Fibroblast of the aortic adventitia (primary cell): ENCODE measurements around the gene SLC27A1. TPM values are rescaled to one million over a fixed set of nuclear protein-coding genes. Genes with fewer than 3 reads are reported as not detected.
"Not testable (repeated sequence)": the region's sequence is repeated elsewhere in the genome, so short reads cannot be mapped to it uniquely, and the experiment has no call there.

Experiments used
- DNase-seq: peaks from one replicate; pipeline ENCODE4 v3.0.0-alpha.2; 2010; ENCODE audit warnings: low read depth
- H3K4me3 ChIP-seq: 2 replicates; pipeline ENCODE4 v1.5.1; 2011; ENCODE audit warnings: low read depth, mild to moderate bottlenecking, control low read depth, low read length, moderate library complexity
- CTCF ChIP-seq: IDR thresholded peaks from 2 replicates; pipeline ENCODE4 v1.5.1; 2011; ENCODE audit warnings: mild to moderate bottlenecking, low read length, control low read depth, inconsistent platforms; ENCODE audit not compliant: insufficient read depth
- total RNA-seq: library from RNA; depleted of rRNA; stranded (reverse); fragments of >200 nt; gene quantifications from 2 replicates; pipeline ENCODE4 v1.2.3, GENCODE V29; 2012; ENCODE audit warnings: low replicate concordance

SLC27A1 gene
- total RNA-seq, 1 donor, result 11.4 TPM

- no peak for DNase-seq
- no peak overlapping the region for H3K4me3 ChIP-seq
- TF ChIP-seq CTCF, result no peak
These were observed 26.9 kb downstream of the SLC27A1 start for GRCh38 chr19:17497149-17497798.

GRCh38 chr19:17499025-17499424 is 28.7 kb downstream of the SLC27A1 start:
- H3K4me3 ChIP-seq, DNase-seq: not testable (repeated sequence)

GRCh38 chr19:17499648-17500446 is 29.5 kb downstream of the SLC27A1 start:
- no peak overlapping the region for H3K4me3 ChIP-seq
- TF ChIP-seq CTCF, result no peak
- peak; percentile 38 for DNase-seq

- no peak for TF ChIP-seq CTCF
- no peak overlapping the region for H3K4me3 ChIP-seq
- DNase-seq, result no peak
These were observed 30.3 kb downstream of the SLC27A1 start for GRCh38 chr19:17500447-17501198.

- no peak for TF ChIP-seq CTCF
- no peak for DNase-seq
These were observed 32.9 kb downstream of the SLC27A1 start for GRCh38 chr19:17503240-17503639.

GRCh38 chr19:17504030-17504429 is 33.7 kb downstream of the SLC27A1 start:
- no peak for DNase-seq
- H3K4me3 ChIP-seq, result no peak overlapping the region
- TF ChIP-seq CTCF, result no peak

More at GRCh38 chr19:17503240-17503639, 32.9 kb downstream of the SLC27A1 start:
- H3K4me3 ChIP-seq, result no peak overlapping the region

- no peak overlapping the region for H3K4me3 ChIP-seq
- no peak for DNase-seq
- TF ChIP-seq CTCF, result no peak
These were observed 34.1 kb downstream of the SLC27A1 start for GRCh38 chr19:17504456-17504855.
